Mesendoderm (in vitro differentiated cells): ENCODE data around the gene GNL3L.
"Not testable (repeated sequence)": the region's sequence is repeated elsewhere in the genome, so short reads cannot be mapped to it uniquely, and the experiment has no call there.

Experiments used
- DNase-seq: peaks from one replicate; pipeline ENCODE4 v3.0.0; 2013
- H2AK5ac ChIP-seq: 2 replicates; pipeline ENCODE4 v1.6.1; 2013; ENCODE audit warnings: low read length, inconsistent platforms
- H2BK120ac ChIP-seq: 2 replicates; pipeline ENCODE4 v1.6.1; 2013; ENCODE audit warnings: low read depth, mild to moderate bottlenecking, low read length, moderate library complexity, mixed read lengths
- H2BK15ac ChIP-seq: replicated peaks from 2 replicates; pipeline ENCODE4 v1.6.1; 2013; ENCODE audit warnings: low read depth, mild to moderate bottlenecking, moderate library complexity
- H2BK5ac ChIP-seq: 2 replicates; pipeline ENCODE4 v1.6.1; 2013; ENCODE audit warnings: low read length, inconsistent platforms
- H3K18ac ChIP-seq: 2 replicates; pipeline ENCODE4 v1.6.1; 2013; ENCODE audit warnings: mild to moderate bottlenecking, low read length, mixed read lengths
- H3K23ac ChIP-seq: one replicate; pipeline ENCODE4 v1.6.1; 2013; ENCODE audit warnings: low read length
- H3K27ac ChIP-seq: 2 replicates; pipeline ENCODE4 v1.5.1; 2013; ENCODE audit warnings: low read depth, mild to moderate bottlenecking, inconsistent platforms, low read length, moderate library complexity
- H3K27me3 ChIP-seq: 2 replicates; pipeline ENCODE4 v1.6.1; 2013; ENCODE audit warnings: low read length, control low read depth, mild to moderate bottlenecking, inconsistent platforms; ENCODE audit not compliant: insufficient read depth, poor library complexity
- H3K36me3 ChIP-seq: 2 replicates; pipeline ENCODE4 v1.6.1; 2013; ENCODE audit warnings: low read length, inconsistent platforms; ENCODE audit not compliant: control insufficient read depth, insufficient read depth
- H3K4ac ChIP-seq: one replicate; pipeline ENCODE4 v1.6.1; 2013; ENCODE audit warnings: low read depth, mild to moderate bottlenecking, low read length, moderate library complexity
- H3K4me1 ChIP-seq: 2 replicates; pipeline ENCODE4 v1.6.1; 2013; ENCODE audit warnings: low read depth, low read length, inconsistent platforms; ENCODE audit not compliant: control insufficient read depth
- H3K4me2 ChIP-seq: 2 replicates; pipeline ENCODE4 v1.6.1; 2013; ENCODE audit warnings: low read length
- H3K4me3 ChIP-seq: 2 replicates; pipeline ENCODE4 v1.5.1; 2013; ENCODE audit warnings: mild to moderate bottlenecking, low read length
- H3K56ac ChIP-seq: one replicate; pipeline ENCODE4 v1.6.1; 2013; ENCODE audit warnings: low read length
- H3K79me1 ChIP-seq: 2 replicates; pipeline ENCODE4 v1.6.1; 2013; ENCODE audit warnings: low read length, inconsistent platforms
- H3K79me2 ChIP-seq: 2 replicates; pipeline ENCODE4 v1.6.1; 2013; ENCODE audit warnings: mild to moderate bottlenecking, low read length; ENCODE audit not compliant: control insufficient read depth, insufficient read depth
- H3K9ac ChIP-seq: 2 replicates; pipeline ENCODE4 v1.6.1; 2013; ENCODE audit warnings: low read length, inconsistent platforms
- H4K5ac ChIP-seq: one replicate; pipeline ENCODE4 v1.6.1; 2013; ENCODE audit warnings: low read length
- H4K8ac ChIP-seq: one replicate; pipeline ENCODE4 v1.6.1; 2013; ENCODE audit warnings: low read depth, mild to moderate bottlenecking, control low read depth, low read length, moderate library complexity
- WGBS: extraction: QIAGEN DNeasy Blood & Tissue Kit; methylation state at CpG from one replicate; pipeline ENCODE4 v1.1.7; 2013; ENCODE audit warnings: low lambda C conversion rate, missing lambda C conversion rate; ENCODE audit not compliant: insufficient coverage; ENCODE audit errors: extremely low coverage; 5-methylcytosine and 5-hydroxymethylcytosine counted together

GNL3L gene

DNA sequence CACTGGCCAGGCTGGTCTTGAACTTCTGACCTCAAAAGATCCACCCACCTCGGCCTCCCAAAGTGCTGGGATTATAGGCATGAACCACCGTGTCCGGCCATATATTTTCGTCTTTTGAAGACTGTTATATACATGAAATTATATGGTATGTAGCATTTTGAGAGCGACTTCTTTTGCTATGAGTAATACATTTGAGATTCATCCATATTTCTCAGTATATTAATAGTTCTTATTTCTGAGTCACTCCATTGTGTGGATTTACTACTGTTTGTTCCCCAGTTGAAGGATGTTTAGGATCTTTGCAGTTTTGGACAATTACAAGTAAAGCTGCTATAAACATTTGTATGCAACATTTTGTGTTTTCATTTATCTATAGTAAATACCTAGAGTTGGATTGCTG lies 34.9 kb downstream of the GNL3L start:
- Histone ChIP-seq H3K79me1 (no peaks in the 10 kb centered on the region), H3K18ac (no peak overlapping the region), H3K9ac (no peak overlapping the region), H3K4me3 (no peak overlapping the region), H2BK15ac (no peak overlapping the region), H4K5ac (no peak overlapping the region), H3K56ac (no peak overlapping the region), H2BK120ac (no peak overlapping the region), H3K4me1 (no peaks in the 10 kb centered on the region), H4K8ac (no peak overlapping the region), H3K36me3 (peaks cover 3% of the 10 kb centered on the region), H3K79me2 (no peaks in the 10 kb centered on the region), H2BK5ac (no peak overlapping the region), H3K27ac (no peak overlapping the region), H2AK5ac (no peak overlapping the region), H3K27me3 (no peaks in the 10 kb centered on the region), H3K23ac (no peak overlapping the region), H3K4me2 (no peak overlapping the region), H3K4ac (no peak overlapping the region)
- WGBS = no CpG with 5 or more reads among the region's 5 CpGs
- no peak for DNase-seq

DNA sequence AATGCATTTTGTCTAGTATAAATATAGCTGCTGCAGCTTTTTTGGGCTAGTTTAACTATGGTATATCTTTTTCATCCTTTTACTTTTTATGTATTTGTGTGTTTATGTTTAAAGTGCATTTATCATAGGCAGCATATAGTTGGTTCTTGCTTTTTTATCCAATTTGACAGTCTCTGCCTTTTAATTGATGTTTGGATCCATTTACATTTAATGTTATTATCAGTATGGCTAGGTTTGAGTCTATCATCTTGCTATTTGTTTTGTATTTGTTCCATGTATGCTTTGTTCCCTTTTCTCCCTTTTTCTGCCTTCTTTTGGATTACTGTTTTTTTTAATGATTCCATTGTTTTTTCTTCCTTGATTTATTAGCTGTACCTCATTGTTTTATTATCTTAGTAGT lies 40.3 kb downstream of the GNL3L start:
- Histone ChIP-seq H3K36me3 (no peaks in the 10 kb centered on the region), H4K5ac (no peak overlapping the region), H2BK5ac (no peak overlapping the region), H3K4me2 (no peak overlapping the region), H3K27ac (no peak overlapping the region), H3K27me3 (no peaks in the 10 kb centered on the region), H2BK15ac (no peak overlapping the region), H3K9ac (no peak overlapping the region), H2AK5ac (no peak overlapping the region), H3K4ac (no peak overlapping the region), H3K79me2 (no peaks in the 10 kb centered on the region), H3K23ac (no peak overlapping the region), H3K4me3 (no peak overlapping the region), H3K79me1 (no peaks in the 10 kb centered on the region), H2BK120ac (no peak overlapping the region), H3K18ac (no peak overlapping the region), H4K8ac (no peak overlapping the region), H3K4me1 (no peaks in the 10 kb centered on the region), H3K56ac (no peak overlapping the region)
- DNase-seq = no peak

DNA sequence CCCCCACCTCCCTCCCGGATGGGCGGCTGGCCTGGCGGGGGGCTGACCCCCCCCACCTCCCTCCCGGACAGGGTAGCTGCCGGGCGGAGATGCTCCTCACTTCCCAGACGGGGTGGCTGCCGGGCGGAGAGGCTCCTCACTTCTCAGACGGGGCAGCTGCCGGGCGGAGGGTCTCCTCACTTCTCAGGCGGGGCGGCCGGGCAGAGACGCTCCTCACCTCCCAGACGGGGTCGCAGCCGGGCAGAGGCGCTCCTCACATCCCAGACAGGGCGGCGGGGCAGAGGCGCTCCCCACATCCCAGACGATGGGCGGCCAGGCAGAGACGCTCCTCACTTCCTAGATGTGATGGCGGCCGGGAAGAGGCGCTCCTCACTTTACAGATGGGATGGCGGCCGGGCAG lies 42.6 kb downstream of the GNL3L start:
- not testable (repeated sequence) for H3K4ac ChIP-seq, H3K4me1 ChIP-seq, H3K56ac ChIP-seq, H2BK15ac ChIP-seq, H3K4me3 ChIP-seq, H4K5ac ChIP-seq, H3K79me2 ChIP-seq, DNase-seq, H3K23ac ChIP-seq, H3K79me1 ChIP-seq, H3K27me3 ChIP-seq, H3K9ac ChIP-seq, H3K18ac ChIP-seq, H2BK120ac ChIP-seq, H3K4me2 ChIP-seq, H3K27ac ChIP-seq, H2BK5ac ChIP-seq, H4K8ac ChIP-seq, H3K36me3 ChIP-seq, H2AK5ac ChIP-seq
- no CpG with 5 or more reads among the region's 31 CpGs for WGBS

GRCh38 chrX:54597728-54598127 lies 67.7 kb downstream of the GNL3L start:
- Histone ChIP-seq H3K36me3 (no peaks in the 10 kb centered on the region), H3K4me2 (no peak overlapping the region)
- no peak for DNase-seq

DNA sequence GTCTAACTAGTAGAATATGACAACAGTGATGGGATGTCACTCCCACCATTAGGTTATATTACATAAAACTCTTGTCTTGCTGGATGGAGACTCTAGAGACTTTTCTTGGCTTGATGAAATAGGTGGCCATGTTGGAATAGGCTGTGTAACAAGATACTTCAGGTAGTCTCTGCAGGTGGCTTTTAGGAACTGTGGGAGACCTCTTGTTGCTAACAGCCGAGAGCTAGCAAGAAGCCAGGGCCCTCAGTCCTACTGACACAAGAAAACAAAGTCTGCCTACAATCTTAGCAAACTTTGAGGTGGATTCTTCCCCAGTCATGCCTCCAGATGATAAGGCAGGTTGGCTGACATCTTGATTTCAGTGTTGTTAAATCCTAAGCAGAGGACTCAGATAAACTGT lies 72.5 kb downstream of the GNL3L start:
- Histone ChIP-seq H3K4me3 (no peak overlapping the region), H2AK5ac (no peak overlapping the region), H3K9ac (no peak overlapping the region), H2BK15ac (no peak overlapping the region), H3K4me1 (no peaks in the 10 kb centered on the region), H3K27me3 (no peaks in the 10 kb centered on the region), H4K8ac (no peak overlapping the region), H2BK120ac (no peak overlapping the region), H3K4me2 (no peak overlapping the region), H3K56ac (no peak overlapping the region), H3K36me3 (no peaks in the 10 kb centered on the region), H3K79me2 (no peaks in the 10 kb centered on the region), H3K4ac (no peak overlapping the region), H3K79me1 (no peaks in the 10 kb centered on the region), H3K27ac (no peak overlapping the region), H3K18ac (no peak overlapping the region), H2BK5ac (no peak overlapping the region), H4K5ac (no peak overlapping the region), H3K23ac (no peak overlapping the region)
- DNase-seq = no peak
- WGBS = no CpG with 5 or more reads among the region's 1 CpG

More at GRCh38 chrX:54597728-54598127, 67.7 kb downstream of the GNL3L start:
- no peak overlapping the region for H3K18ac ChIP-seq
- H2BK15ac ChIP-seq = no peak overlapping the region
- no peak overlapping the region for H4K8ac ChIP-seq
- no peaks in the 10 kb centered on the region for H3K79me1 ChIP-seq
- no peak overlapping the region for H2AK5ac ChIP-seq
- no peak overlapping the region for H3K56ac ChIP-seq
- H3K9ac ChIP-seq = no peak overlapping the region
- no peaks in the 10 kb centered on the region for H3K27me3 ChIP-seq
- no peak overlapping the region for H3K4ac ChIP-seq
- no peak overlapping the region for H2BK120ac ChIP-seq
- no CpG with 5 or more reads among the region's 2 CpGs for WGBS
- H3K79me2 ChIP-seq = no peaks in the 10 kb centered on the region
- no peak overlapping the region for H3K27ac ChIP-seq
- no peak overlapping the region for H3K4me3 ChIP-seq
- H3K4me1 ChIP-seq = no peaks in the 10 kb centered on the region
- H2BK5ac ChIP-seq = no peak overlapping the region
- no peak overlapping the region for H4K5ac ChIP-seq
- no peak overlapping the region for H3K23ac ChIP-seq
